Measurements from ENCODE around the gene SVIP.

- TF ChIP-seq POLR2A (IDR thresholded peaks at IDR 0.05), result no peak
- TF ChIP-seq, protein P1, sequence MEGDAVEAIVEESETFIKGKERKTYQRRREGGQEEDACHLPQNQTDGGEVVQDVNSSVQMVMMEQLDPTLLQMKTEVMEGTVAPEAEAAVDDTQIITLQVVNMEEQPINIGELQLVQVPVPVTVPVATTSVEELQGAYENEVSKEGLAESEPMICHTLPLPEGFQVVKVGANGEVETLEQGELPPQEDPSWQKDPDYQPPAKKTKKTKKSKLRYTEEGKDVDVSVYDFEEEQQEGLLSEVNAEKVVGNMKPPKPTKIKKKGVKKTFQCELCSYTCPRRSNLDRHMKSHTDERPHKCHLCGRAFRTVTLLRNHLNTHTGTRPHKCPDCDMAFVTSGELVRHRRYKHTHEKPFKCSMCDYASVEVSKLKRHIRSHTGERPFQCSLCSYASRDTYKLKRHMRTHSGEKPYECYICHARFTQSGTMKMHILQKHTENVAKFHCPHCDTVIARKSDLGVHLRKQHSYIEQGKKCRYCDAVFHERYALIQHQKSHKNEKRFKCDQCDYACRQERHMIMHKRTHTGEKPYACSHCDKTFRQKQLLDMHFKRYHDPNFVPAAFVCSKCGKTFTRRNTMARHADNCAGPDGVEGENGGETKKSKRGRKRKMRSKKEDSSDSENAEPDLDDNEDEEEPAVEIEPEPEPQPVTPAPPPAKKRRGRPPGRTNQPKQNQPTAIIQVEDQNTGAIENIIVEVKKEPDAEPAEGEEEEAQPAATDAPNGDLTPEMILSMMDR (IDR thresholded peaks at IDR 0.05), result peak; percentile 25 to 74 (median 52)
- no peak for TF ChIP-seq POLR2AphosphoS5 (IDR thresholded peaks at IDR 0.05; ENCODE audit: insufficient read depth in 1 of 2, low read depth in 1 of 2)
Observed at GRCh38 chr11:22787551-22788162, 41.9 kb downstream of the SVIP start.
